Neuronal stem cell (in vitro differentiated cells): ENCODE measurements around the gene SORBS1.

Experiments used
- DNase-seq: peaks from one replicate; pipeline ENCODE4 v3.0.0-alpha.2; 2013; ENCODE audit warnings: low spot score
- H2AFZ ChIP-seq: one replicate; pipeline ENCODE4 v1.6.1; 2013; ENCODE audit warnings: mild to moderate bottlenecking, low read length, inconsistent platforms
- H2AK5ac ChIP-seq: 2 replicates; pipeline ENCODE4 v1.6.1; 2013; ENCODE audit warnings: low read depth, mild to moderate bottlenecking, inconsistent platforms, low read length, moderate library complexity, mixed read lengths
- H2BK120ac ChIP-seq: 2 replicates; pipeline ENCODE4 v1.6.1; 2013; ENCODE audit warnings: low read depth, mild to moderate bottlenecking, inconsistent platforms, low read length, moderate library complexity, mixed read lengths
- H2BK12ac ChIP-seq: one replicate; pipeline ENCODE4 v1.6.1; 2013; ENCODE audit warnings: low read length, inconsistent platforms
- H2BK15ac ChIP-seq: 2 replicates; pipeline ENCODE4 v1.6.1; 2013; ENCODE audit warnings: mild to moderate bottlenecking, low read length, inconsistent platforms, mixed read lengths
- H2BK5ac ChIP-seq: one replicate; pipeline ENCODE4 v1.6.1; 2013; ENCODE audit warnings: inconsistent platforms, mild to moderate bottlenecking, low read length, moderate library complexity
- H3K14ac ChIP-seq: one replicate; pipeline ENCODE4 v1.6.1; 2013; ENCODE audit warnings: low read length, inconsistent platforms
- H3K18ac ChIP-seq: 2 replicates; pipeline ENCODE4 v1.6.1; 2013; ENCODE audit warnings: low read length, inconsistent platforms
- H3K23ac ChIP-seq: 2 replicates; pipeline ENCODE4 v1.6.1; 2013; ENCODE audit warnings: low read depth, mild to moderate bottlenecking, mixed read lengths, low read length, inconsistent platforms; ENCODE audit not compliant: poor library complexity
- H3K27ac ChIP-seq: replicated peaks from 3 replicates; pipeline ENCODE4 v1.5.1; 2013; ENCODE audit warnings: low read length, inconsistent platforms
- H3K27me3 ChIP-seq, 3 experiments: 2 replicates each; pipeline ENCODE4 v1.6.1; 2013; ENCODE audit warnings: low read length in 3 of 3, mild to moderate bottlenecking in 2 of 3, inconsistent platforms in 1 of 3, low read depth in 1 of 3, mixed read lengths in 1 of 3, moderate library complexity in 1 of 3; ENCODE audit not compliant: control insufficient read depth in 3 of 3, insufficient read depth in 3 of 3
- H3K36me3 ChIP-seq, 2 donors: replicated peaks in 1 of 2; 2 replicates each; pipeline ENCODE4 v1.6.1; 2013; ENCODE audit warnings: low read length in 2 of 2; ENCODE audit not compliant: control insufficient read depth in 2 of 2, insufficient read depth in 2 of 2
- H3K4ac ChIP-seq: 2 replicates; pipeline ENCODE4 v1.6.1; 2013; ENCODE audit warnings: inconsistent platforms, mild to moderate bottlenecking, low read length, moderate library complexity
- H3K4me1 ChIP-seq, 2 donors: 1 replicate in 1 of 2; 2 replicates in 1 of 2; pipeline ENCODE4 v1.6.1; 2013; ENCODE audit warnings: low read length in 2 of 2, low read depth in 1 of 2; ENCODE audit not compliant: control insufficient read depth in 2 of 2, insufficient read depth in 1 of 2
- H3K4me2 ChIP-seq: one replicate; pipeline ENCODE4 v1.6.1; 2013; ENCODE audit warnings: mild to moderate bottlenecking, low read length, inconsistent platforms; ENCODE audit not compliant: insufficient read depth, poor library complexity, severe bottlenecking
- H3K4me3 ChIP-seq, 2 donors: 2 replicates each; pipeline ENCODE4 v1.5.1; 2013; ENCODE audit warnings: low read length in 2 of 2, mild to moderate bottlenecking in 2 of 2, inconsistent platforms in 1 of 2, moderate library complexity in 1 of 2
- H3K79me1 ChIP-seq: one replicate; pipeline ENCODE4 v1.6.1; 2013; ENCODE audit warnings: low read depth, mild to moderate bottlenecking, inconsistent platforms, low read length, moderate library complexity
- H3K9ac ChIP-seq: one replicate; pipeline ENCODE4 v1.6.1; 2013; ENCODE audit warnings: mild to moderate bottlenecking, low read depth, low read length, inconsistent platforms; ENCODE audit not compliant: poor library complexity
- H3K9me3 ChIP-seq, 2 donors: replicated peaks in 1 of 2; 2 replicates each; pipeline versions ENCODE3 to v1.6.1; 2013; ENCODE audit warnings: low read length in 2 of 2, mild to moderate bottlenecking in 2 of 2, inconsistent platforms in 1 of 2, low read depth in 1 of 2, mixed read lengths in 1 of 2, moderate library complexity in 1 of 2; ENCODE audit not compliant: control insufficient read depth in 2 of 2, insufficient read depth in 1 of 2
- H4K8ac ChIP-seq: one replicate; pipeline ENCODE4 v1.6.1; 2013; ENCODE audit warnings: low read depth, mild to moderate bottlenecking, inconsistent platforms, low read length, moderate library complexity
- H4K91ac ChIP-seq: one replicate; pipeline ENCODE4 v1.6.1; 2013; ENCODE audit warnings: low read length, low read depth, mild to moderate bottlenecking, inconsistent platforms; ENCODE audit not compliant: poor library complexity
- WGBS, 2 donors: extraction: QIAGEN DNeasy Blood & Tissue Kit; methylation state at CpG; one replicate each; pipeline ENCODE4 v1.1.7; 2013; ENCODE audit warnings: missing lambda C conversion rate in 2 of 2, mixed read lengths in 1 of 2; ENCODE audit not compliant: insufficient read length in 2 of 2, insufficient replicate concordance in 1 of 2; ENCODE audit errors: extremely low coverage in 2 of 2; 5-methylcytosine and 5-hydroxymethylcytosine counted together

Gene SORBS1

DNA sequence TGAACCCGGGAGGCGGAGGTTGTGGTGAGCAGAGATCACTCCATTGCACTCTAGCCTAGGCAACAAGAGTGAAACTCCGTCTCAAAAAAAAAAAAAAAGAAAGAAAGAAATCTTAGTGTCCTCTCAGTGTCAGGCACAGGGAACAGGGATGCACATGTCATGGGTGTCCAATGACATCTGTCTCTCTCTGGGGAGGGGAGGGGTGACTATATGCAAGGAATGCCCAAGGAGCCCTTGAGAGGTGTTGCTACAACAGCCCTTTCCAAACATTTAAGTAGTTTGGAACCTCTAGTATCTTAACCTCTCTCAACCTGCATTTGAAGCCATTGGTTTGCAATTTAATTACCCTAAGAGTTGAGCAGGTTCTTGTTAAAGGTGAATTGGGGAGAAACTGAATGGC lies 299.2 kb downstream of the SORBS1 start:
- H2AFZ ChIP-seq = no peak overlapping the region
- H2BK5ac ChIP-seq = no peak overlapping the region
- H3K4me1 ChIP-seq = peaks cover 9 to 14% of the 10 kb centered on the region in 2 donors
- no peak overlapping the region for H3K23ac ChIP-seq
- H3K4me2 ChIP-seq = no peak overlapping the region
- DNase-seq = no peak
- peaks cover 0 to 4% (median 0%) of the 10 kb centered on the region in 3 experiments for H3K27me3 ChIP-seq
- no peak overlapping the region for H2BK12ac ChIP-seq
- H4K91ac ChIP-seq = no peak overlapping the region
- H3K14ac ChIP-seq = no peak overlapping the region
- no peak overlapping the region for H3K4me3 ChIP-seq
- no peaks in the 10 kb centered on the region for H3K9me3 ChIP-seq
- H3K9ac ChIP-seq = no peak overlapping the region
- H3K27ac ChIP-seq = no peak overlapping the region
- no peak overlapping the region for H2BK15ac ChIP-seq
- no peak overlapping the region for H2BK120ac ChIP-seq
- H4K8ac ChIP-seq = no peak overlapping the region
- H3K36me3 ChIP-seq = no peaks in the 10 kb centered on the region
- no peak overlapping the region for H2AK5ac ChIP-seq
- no CpG with 5 or more reads among the region's 3 CpGs for WGBS, 2 donors
- H3K4ac ChIP-seq = no peak overlapping the region
- no peak overlapping the region for H3K18ac ChIP-seq
- H3K79me1 ChIP-seq = no peaks in the 10 kb centered on the region
